GM12878 (cell line): Measurements from ENCODE around the gene PADI2. TPM values are rescaled to one million over a fixed set of nuclear protein-coding genes. Genes with fewer than 3 reads are reported as not detected.

Experiments
- ATAC-seq: fragments of 200-7000 bp; cut with Tn5 transposase; 3 replicates; pipeline ENCODE4 v1.9.1; 2020; ENCODE audit warnings: mild to moderate bottlenecking, moderate library complexity
- BruUV-seq: library from RNA; stranded (reverse); fragments of 400-500 nt; replicated peaks from 2 replicates; lab custom pipeline; 2021; lab: Mats Ljungman, UMichigan
- CTCF ChIA-PET: fragments of 300-600 bp; sonication (Branson Sonifier 250); formaldehyde crosslinking; extraction: SDS; loops from one replicate; lab custom pipeline; 2021; ENCODE audit warnings: inconsistent platforms; lab: Yijun Ruan, JAX
- POLR2A ChIA-PET: fragments of 350-600 bp; formaldehyde crosslinking; extraction: SDS; loops from one replicate; lab custom pipeline; 2021; ENCODE audit warnings: inconsistent platforms; lab: Charles Lee
- RAD21 ChIA-PET: fragments of 300-600 bp; sonication (Branson Sonifier 250); formaldehyde crosslinking; loops from one replicate; lab custom pipeline; 2023; ENCODE audit warnings: antibody characterized with exemption; ENCODE audit not compliant: unreplicated experiment; lab: Charles Lee
- SMC1A ChIA-PET: fragments of 300-600 bp; sonication (Branson Sonifier 250); formaldehyde crosslinking; loops from one replicate; lab custom pipeline; 2023; ENCODE audit not compliant: unreplicated experiment, uncharacterized antibody; lab: Charles Lee
- DNase-seq: peaks from one replicate; pipeline ENCODE4 v3.0.0-alpha.2; 2011; ENCODE audit warnings: low read depth, low spot score
- FAIRE-seq: peaks from 3 replicates; lab custom pipeline; 2011; peaks lifted over from hg19 to GRCh38; lab: Jason Lieb, UNC
- H2AFZ ChIP-seq: 2 replicates; pipeline ENCODE4 v1.6.0; 2011; ENCODE audit warnings: low read depth, low read length, control low read depth; ENCODE audit not compliant: control insufficient read depth
- H3K27ac ChIP-seq: 2 replicates; pipeline ENCODE4 v1.5.1; 2011; ENCODE audit warnings: control low read depth; ENCODE audit not compliant: control insufficient read depth, insufficient read depth
- H3K27me3 ChIP-seq, 2 experiments: replicated peaks in 1 of 2; 2 replicates each; pipeline versions ENCODE4 v1.6.0 to v1.6.1; 2011; ENCODE audit warnings: low read length in 1 of 2; ENCODE audit not compliant: control insufficient read depth in 2 of 2, insufficient read depth in 2 of 2
- H3K36me3 ChIP-seq, 2 experiments: 2 replicates each; pipeline ENCODE4 v1.5.1; 2011; ENCODE audit warnings: low read length in 1 of 2; ENCODE audit not compliant: control insufficient read depth in 2 of 2, insufficient read depth in 2 of 2
- H3K4me1 ChIP-seq: 2 replicates; pipeline ENCODE4 v1.6.1; 2011; ENCODE audit warnings: mild to moderate bottlenecking, low read length, moderate library complexity, mixed read lengths; ENCODE audit not compliant: control insufficient read depth, insufficient read depth
- H3K4me2 ChIP-seq: 2 replicates; pipeline ENCODE4 v1.6.0; 2011; ENCODE audit warnings: control low read depth; ENCODE audit not compliant: control insufficient read depth, insufficient read depth
- H3K4me3 ChIP-seq: fragments of 200-600 bp; sonication (generic); 2 replicates; pipeline ENCODE4 v1.5.1; 2016
- H3K79me2 ChIP-seq: 2 replicates; pipeline ENCODE4 v1.6.0; 2011; ENCODE audit warnings: low read length; ENCODE audit not compliant: control insufficient read depth, insufficient read depth
- H3K9ac ChIP-seq: 2 replicates; pipeline ENCODE4 v1.8.0; 2011; ENCODE audit warnings: low read length, control low read depth, mixed read lengths; ENCODE audit not compliant: control insufficient read depth, insufficient read depth
- H3K9me3 ChIP-seq: replicated peaks from 3 replicates; pipeline ENCODE4 v1.5.1; 2011; ENCODE audit warnings: mild to moderate bottlenecking, low read length; ENCODE audit not compliant: control insufficient read depth, insufficient read depth
- H4K20me1 ChIP-seq: 2 replicates; pipeline ENCODE4 v1.6.0; 2011; ENCODE audit not compliant: control insufficient read depth, insufficient read depth
- CHD2 ChIP-seq: IDR thresholded peaks from 2 replicates; pipeline ENCODE4 v1.6.1; 2011; ENCODE audit warnings: low read depth, low read length, improper control_type of control experiment, borderline replicate concordance
- CREB1 ChIP-seq: IDR thresholded peaks from 2 replicates; pipeline ENCODE4 v1.6.1; 2012; ENCODE audit warnings: low read depth, mild to moderate bottlenecking, inconsistent platforms
- NFXL1 ChIP-seq: fragments of 450-650 bp; IDR thresholded peaks from 2 replicates; pipeline ENCODE4 v1.6.1; 2017; ENCODE audit warnings: antibody characterized with exemption, mild to moderate bottlenecking, borderline replicate concordance
- SMARCA5 ChIP-seq: fragments of 450-650 bp; IDR thresholded peaks from 2 replicates; pipeline ENCODE4 v1.6.1; 2017; ENCODE audit warnings: mild to moderate bottlenecking
- YBX1 ChIP-seq: fragments of 450-650 bp; IDR thresholded peaks from 2 replicates; pipeline ENCODE4 v1.6.1; 2016; ENCODE audit warnings: antibody characterized with exemption
- ZBED1 ChIP-seq: IDR thresholded peaks from 2 replicates; pipeline ENCODE4 v1.6.1; 2016; ENCODE audit warnings: borderline replicate concordance
- ZNF207 ChIP-seq: fragments of 450-650 bp; IDR thresholded peaks from 2 replicates; pipeline ENCODE4 v1.6.1; 2014; ENCODE audit warnings: antibody characterized with exemption, mild to moderate bottlenecking, borderline replicate concordance
- ZNF24 ChIP-seq: fragments of 450-650 bp; IDR thresholded peaks from 2 replicates; pipeline ENCODE4 v1.6.1; 2017; ENCODE audit warnings: antibody characterized with exemption, mild to moderate bottlenecking
- WGBS: methylation state at CpG from one replicate; pipeline ENCODE4 v1.1.6; 2016; ENCODE audit warnings: low lambda C conversion rate; ENCODE audit not compliant: insufficient replicate concordance, insufficient coverage; ENCODE audit errors: missing lambda C conversion rate; 5-methylcytosine and 5-hydroxymethylcytosine counted together
- in situ Hi-C: fragments of 300-500 bp; cut with MboI; formaldehyde crosslinking; loops from 9 replicates; pipeline ENCODE4 v1.14.3; 2018; ENCODE audit warnings: mixed read lengths
- intact Hi-C: fragments of 100-400 bp; cut with micrococcal nuclease; formaldehyde crosslinking; loops from one replicate; pipeline ENCODE4 v1.14.2; 2022; ENCODE audit not compliant: unreplicated experiment
- polyA plus RNA-seq, 11 experiments: library from polyadenylated mRNA; depleted of rRNA in 4 of 11; unstranded in 6 of 11; stranded (reverse) in 5 of 11; fragments of >200 nt; fragmentation: Nextera tagmentation in 4 of 11; fragmentation: Illumina TruSeq in 1 of 11; extraction: Ambion mirVana in 4 of 11; extraction: Trizol in 1 of 11; gene quantifications; 1 replicate in 1 of 11; 2 replicates in 10 of 11; pipeline versions ENCODE4 v1.2.1 to v1.2.3, GENCODE V29; 2011 to 2016; ENCODE audit warnings: inconsistent platforms in 2 of 11, missing spikeins in 2 of 11, low read depth in 1 of 11
- total RNA-seq, 4 experiments: library from RNA; depleted of rRNA in 3 of 4; stranded (reverse); fragments of >200 nt in 3 of 4; fragmentation: Illumina TruSeq in 1 of 4; extraction: Trizol in 1 of 4; gene quantifications; 2 replicates each; pipeline versions ENCODE4 v1.2.1 to v1.2.3, GENCODE V29; 2013 to 2021

Gene PADI2
- total and polyA plus RNA-seq, 10 of the 15 experiments (the other 5 are each of a cell fraction or from before 2014, with no cell fraction given): 0.05 to 3.0 (median 0.10) TPM; not detected in 1

DNA sequence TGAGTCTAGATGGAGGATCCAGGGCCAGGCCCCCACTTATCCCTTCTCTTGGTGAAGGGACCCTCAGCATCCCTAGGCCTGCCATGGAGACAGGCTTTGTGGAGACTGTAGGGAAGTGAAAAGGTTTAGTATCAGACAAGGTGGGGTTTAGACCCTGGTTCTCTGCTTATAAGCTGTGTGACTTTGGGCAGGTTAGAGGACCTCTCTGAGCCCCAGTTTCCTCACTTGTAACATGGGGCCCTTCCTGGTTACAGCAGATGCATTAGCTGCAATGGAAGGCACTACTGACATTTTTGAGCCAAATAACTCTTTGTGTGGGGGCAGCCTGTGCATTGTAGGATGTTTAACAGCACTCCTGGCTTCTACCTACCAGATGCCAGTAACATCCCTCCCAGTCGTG is 22.7 kb downstream of the PADI2 start:
- Histone ChIP-seq H3K4me3 (no peak overlapping the region), H2AFZ (no peak overlapping the region), H3K27me3 (no peaks in the 10 kb centered on the region), H3K4me2 (no peak overlapping the region), H3K9ac (no peak overlapping the region), H3K79me2 (no peaks in the 10 kb centered on the region), H3K36me3 (no peaks in the 10 kb centered on the region), H3K4me1 (no peaks in the 10 kb centered on the region), H3K9me3 (no peaks in the 10 kb centered on the region; the same call in 2 of the 3 replicates), H3K27ac (no peak overlapping the region), H4K20me1 (no peaks in the 10 kb centered on the region)
- ChIA-PET CTCF (no interaction called here), SMC1A (interaction anchor here (1.4 kb wide), 1 partner anchor 36 kb away, joined by 3 read pairs; no protein-coding TSS in a partner anchor), RAD21 (interaction anchor here (1.4 kb wide), 2 partner anchors 17 to 24 kb away, joined by 3 to 4 read pairs; no protein-coding TSS in a partner anchor), POLR2A (interaction anchor here (1.1 to 3.1 kb wide), 2 partner anchors 15 to 24 kb away, joined by 3 to 12 read pairs; no protein-coding TSS in a partner anchor)
- BruUV-seq: no TSS peak
- intact Hi-C loops: no loop called here
- DNase-seq (no peak), FAIRE-seq (no peak), ATAC-seq (no peak)
- WGBS: 0% methylated on average over 1 of the region's 1 CpG
- in situ Hi-C loops: no loop called here
- TF ChIP-seq YBX1 (no peak), CREB1 (no peak), CHD2 (no peak), SMARCA5 (peak; percentile 46; the same call in 1 of the 2 replicates)

DNA sequence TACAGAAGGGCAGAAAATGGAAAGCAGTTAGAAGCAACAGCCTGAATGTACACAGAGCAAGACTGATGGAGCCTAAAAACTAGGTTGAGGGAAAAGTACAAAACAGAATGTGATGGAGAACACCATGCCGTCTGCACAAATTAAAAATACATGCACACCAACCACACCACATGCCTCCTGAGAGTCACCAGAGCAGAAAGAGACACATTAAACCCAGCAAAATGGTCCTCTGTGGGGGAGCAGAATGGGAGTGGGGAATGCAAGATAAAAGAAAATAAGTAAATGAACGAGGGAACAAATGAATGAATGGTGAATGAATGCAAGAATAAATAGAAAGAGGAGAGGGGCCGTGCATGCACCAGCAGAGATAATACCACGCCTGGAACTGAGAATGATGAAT is 24.1 kb downstream of the PADI2 start:
- H3K79me2 ChIP-seq: no peaks in the 10 kb centered on the region
- ATAC-seq (peak; percentile 6; the same call in 1 of the 3 replicates), DNase-seq (no peak), FAIRE-seq (no peak)
- ChIA-PET RAD21 (interaction anchor here (1.4 to 2.4 kb wide), 2 partner anchors 24 to 25 kb away, joined by 4 to 8 read pairs; partner anchors contain the start of gene PADI2), CTCF (interaction anchor here (1.0 kb wide), 1 partner anchor 14 kb away, joined by 3 read pairs; no protein-coding TSS in a partner anchor), POLR2A (interaction anchor here (3.1 kb wide), 1 partner anchor 25 kb away, joined by 12 read pairs; no protein-coding TSS in a partner anchor), SMC1A (interaction anchor here (0.9 to 2.4 kb wide), 4 partner anchors 17 to 33 kb away, joined by 3 to 16 read pairs (median 4); partner anchors contain the start of gene PADI2)
- no peaks in the 10 kb centered on the region for H3K4me1 ChIP-seq
- no peak for TF ChIP-seq ZNF207
- peak; percentile 9; the same call in 1 of the 2 replicates for TF ChIP-seq ZNF24
- TF ChIP-seq NFXL1: no peak
- TF ChIP-seq ZBED1: no peak
- in situ Hi-C loops: no loop called here
- no peaks in the 10 kb centered on the region; the same call in 2 of the 3 replicates for H3K9me3 ChIP-seq
- no peaks in the 10 kb centered on the region for H3K36me3 ChIP-seq
- no TSS peak for BruUV-seq
- WGBS: 30% methylated on average over 4 of the region's 4 CpGs
- H3K27me3 ChIP-seq: no peaks in the 10 kb centered on the region
- no peak overlapping the region for H3K9ac ChIP-seq
- H3K27ac ChIP-seq: no peak overlapping the region
- no peak overlapping the region for H3K4me3 ChIP-seq
- H4K20me1 ChIP-seq: no peaks in the 10 kb centered on the region
- no peak overlapping the region for H2AFZ ChIP-seq
- H3K4me2 ChIP-seq: no peak overlapping the region
- intact Hi-C loops: no loop called here
